HG03060 (cell line): ENCODE data around the gene AHDC1.
A peak's percentile ranks its signal among the peaks of the same experiment; 100 is the strongest.

ENCODE experiments used
- ATAC-seq: cut with Tn5 transposase; IDR thresholded peaks from one replicate; pipeline ENCODE4 v1.9.1; 2021; ENCODE audit warnings: low read depth, moderate number of reproducible peaks; ENCODE audit not compliant: unreplicated experiment

The AHDC1 gene

DNA sequence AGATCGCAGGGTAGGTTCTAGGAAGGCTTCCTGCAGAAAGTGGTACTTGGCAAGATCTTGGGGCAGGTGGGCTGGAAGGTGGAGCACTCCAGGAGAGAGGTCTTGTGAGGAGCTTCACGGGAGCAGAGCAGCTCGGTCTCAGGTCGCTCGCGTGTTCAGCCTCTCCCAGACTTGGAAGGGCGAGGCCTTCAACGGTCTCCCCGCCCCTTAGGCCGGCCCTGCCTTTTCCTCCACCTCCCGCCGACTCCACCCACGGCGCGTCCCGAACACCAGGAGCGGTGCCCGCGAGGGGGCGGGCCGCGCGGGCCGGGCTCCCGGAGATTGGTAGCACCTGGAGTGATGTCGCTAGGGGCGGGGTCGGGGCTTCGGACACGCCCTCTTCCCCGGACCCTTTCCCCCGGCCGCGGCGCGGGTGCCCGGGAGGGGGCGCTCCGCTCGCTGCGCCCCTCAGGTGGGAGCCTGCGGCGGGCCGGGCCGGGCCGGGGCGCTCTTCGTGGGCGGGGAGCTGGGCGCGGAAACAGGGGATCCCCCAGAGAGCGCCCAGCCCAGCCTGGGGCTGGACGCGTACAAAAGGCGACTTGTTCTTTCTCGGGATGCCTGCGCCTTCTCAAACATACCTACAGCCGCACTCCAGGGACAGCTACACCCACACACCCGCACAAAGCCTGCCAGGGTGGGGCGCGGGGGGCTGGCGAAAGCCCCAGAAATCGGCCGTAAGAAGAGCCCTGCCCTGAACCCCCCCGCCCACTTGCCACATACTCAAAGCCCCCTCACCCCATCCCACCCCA, 35.5 kb downstream of the AHDC1 start:
- ATAC-seq = peak; percentile 41

DNA sequence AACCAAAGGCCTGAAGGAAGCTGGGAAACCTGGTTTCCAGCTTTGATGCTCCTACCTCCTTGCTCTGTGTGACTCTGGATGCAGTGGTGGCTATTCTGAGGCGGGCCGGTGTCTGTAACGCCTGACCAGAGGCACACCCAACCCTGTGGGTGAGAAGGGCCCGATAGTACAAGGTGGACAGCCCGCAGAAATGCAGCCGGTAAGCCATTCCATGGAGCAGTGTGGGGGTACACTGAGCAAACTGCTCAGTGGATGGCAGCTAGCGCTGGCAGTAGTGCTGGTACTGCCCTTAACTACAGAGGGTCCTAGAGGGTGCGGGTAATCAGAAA, 36.0 kb downstream of the AHDC1 start:
- ATAC-seq = no peak

DNA sequence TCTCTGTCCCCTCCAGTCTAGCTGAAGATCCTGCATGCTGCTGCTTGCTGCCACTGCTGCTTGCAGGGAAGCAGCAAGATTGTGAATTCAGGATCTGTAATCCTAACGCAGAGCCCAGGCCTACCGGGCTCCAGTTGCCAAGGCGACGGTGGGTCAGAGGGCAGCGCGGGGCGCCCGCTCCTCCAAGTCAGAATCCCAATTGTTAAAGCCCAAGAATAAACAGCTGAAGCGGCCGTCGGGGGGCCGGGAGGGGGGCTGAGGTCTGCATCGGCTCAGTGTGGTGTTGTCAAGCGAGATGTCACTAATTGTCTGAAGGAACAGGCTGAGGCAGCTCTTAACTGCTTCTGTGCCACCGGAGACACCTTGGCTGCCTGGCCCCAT, 36.8 kb downstream of the AHDC1 start:
- no peak for ATAC-seq

DNA sequence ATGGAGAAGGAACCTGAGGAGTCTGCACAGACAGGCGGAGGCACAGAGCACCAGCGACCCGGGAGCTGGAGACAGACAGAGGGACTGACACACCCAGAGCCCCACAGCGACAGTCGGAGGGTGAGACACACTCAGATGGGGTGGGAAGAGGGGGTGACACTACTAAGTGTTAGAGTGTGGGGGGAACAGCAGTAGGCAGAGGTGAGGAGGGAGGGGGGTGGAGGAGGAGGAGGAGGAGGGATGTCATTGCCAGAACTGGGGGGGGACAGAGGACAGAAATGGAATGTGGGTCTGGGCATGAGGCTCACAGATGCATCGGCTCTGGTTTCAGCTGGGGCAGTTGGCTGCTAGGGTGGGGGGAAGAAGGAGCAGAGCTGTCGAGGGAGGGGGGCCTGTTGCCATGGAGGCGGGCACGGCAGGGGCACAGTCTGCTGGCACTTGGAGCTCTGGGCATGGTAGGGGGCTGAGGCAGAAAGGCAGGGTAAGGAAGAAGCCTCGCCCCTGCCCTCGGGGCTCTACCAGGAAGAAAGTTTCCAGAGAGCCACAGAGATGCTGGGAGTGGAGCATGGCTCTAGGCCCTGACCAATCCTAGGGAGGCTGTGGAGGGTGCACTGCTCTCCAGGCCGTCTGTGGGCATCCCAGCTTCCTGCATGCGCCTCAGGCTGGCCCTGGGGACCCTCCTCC, 37.3 kb downstream of the AHDC1 start:
- no peak for ATAC-seq

DNA sequence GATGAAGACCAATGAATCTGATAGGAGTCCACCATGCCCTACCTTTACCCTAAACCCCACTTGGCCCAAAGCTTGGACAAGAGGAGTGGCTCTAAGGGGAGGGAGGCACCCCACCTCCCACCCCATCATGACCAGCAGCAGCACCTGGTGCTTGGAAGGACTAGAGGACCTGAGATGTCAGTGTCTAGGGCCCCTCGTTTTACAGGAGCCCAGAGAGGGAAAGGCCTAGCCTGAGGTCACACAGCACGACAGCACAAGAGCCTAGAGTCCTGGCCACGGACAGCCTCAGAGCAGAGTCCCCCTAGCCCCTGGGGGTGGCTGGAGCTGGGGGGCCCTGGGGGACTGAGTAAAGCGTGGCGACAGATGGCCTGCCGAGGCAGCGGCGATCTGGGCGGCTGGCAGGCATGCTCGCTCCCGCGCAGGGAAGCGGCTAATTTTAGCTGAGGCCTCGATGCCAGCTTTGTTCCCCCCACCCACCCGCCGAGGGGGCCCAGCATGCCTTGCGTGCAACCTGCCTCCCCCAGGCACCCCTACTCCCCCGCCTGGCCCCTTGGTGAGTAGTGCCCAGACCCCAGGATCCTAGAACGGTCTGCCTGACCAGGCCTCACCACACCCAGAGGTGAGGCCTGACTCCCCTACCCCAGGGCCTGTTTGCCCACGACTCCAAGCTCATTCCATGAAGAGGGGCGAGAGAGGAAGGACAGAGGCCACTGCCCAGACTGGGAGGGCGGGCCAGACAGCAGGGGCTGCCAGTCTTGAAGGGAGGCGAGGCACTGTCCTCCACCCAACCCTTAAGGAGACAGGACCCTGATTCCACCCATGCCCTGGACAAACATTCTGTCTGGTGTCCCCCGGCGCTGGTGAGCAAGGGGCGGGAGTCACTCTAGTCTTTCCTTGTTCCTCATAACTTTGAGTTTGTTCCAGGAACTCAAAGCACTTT, 39.0 kb downstream of the AHDC1 start:
- no peak for ATAC-seq

- no peak for ATAC-seq
Measured at GRCh38 chr1:27563591-27564471, 40.1 kb downstream of the AHDC1 start.

GRCh38 chr1:27563341-27563590, 40.7 kb downstream of the AHDC1 start:
- no peak for ATAC-seq

DNA sequence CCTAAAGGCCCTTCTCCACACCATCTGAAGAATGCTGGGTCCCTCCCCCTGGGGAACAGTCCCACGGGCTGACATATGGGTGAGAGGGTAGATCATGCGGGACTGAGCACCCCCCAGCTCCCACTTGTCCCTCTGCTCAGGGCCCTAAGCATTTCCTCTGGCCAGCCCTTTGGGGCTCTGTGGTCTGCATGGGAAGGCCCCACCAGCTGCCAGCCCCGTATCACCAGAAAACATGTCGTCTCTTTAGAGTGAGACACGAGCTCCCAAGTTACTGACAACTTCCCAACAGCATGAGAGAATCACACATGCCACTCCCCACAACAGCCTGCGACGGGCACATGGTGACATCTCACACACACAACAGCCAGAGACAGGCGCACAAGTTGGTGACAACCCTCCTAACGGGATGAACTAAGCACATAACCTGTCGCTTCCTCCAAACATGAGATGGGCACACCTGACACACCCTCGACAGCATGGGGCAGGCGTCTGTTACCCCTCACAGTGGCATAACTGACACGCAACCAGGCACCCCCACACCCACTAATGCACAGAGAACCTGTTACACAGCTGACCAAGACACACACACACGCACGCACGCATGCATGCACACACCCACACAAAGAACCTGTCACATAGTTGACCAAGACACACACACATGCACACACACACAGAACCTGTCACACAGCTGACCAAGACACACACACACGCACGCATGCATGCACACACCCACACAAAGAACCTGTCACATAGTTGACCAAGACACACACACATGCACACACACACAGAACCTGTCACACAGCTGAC, 41.2 kb downstream of the AHDC1 start:
- no peak for ATAC-seq

DNA sequence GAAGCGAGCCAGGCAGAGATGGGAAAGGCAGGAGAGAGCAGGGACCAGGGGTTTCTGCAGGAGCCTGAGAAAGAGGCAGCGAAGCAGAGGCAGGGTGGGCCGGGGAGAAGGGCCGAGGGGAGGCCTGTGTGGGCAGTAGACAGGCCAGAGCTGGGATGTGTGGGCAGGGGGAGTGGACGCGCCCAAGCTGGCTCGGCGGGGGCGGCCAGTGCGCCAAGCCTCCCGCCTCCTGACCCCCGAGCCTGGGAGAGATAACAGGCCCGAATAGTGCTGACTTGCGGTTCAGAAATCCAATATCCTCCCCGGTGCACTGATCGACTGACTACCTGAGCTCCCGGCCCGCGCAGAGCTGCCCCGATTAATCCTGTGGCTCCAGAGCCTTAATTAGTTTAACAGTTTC, 41.9 kb downstream of the AHDC1 start:
- ATAC-seq = no peak

GRCh38 chr1:27561124-27561899, 42.6 kb downstream of the AHDC1 start:
- ATAC-seq = no peak

- no peak for ATAC-seq
Measured at GRCh38 chr1:27560268-27561123, 43.4 kb downstream of the AHDC1 start.

- no peak for ATAC-seq
Measured at GRCh38 chr1:27559466-27560030, 44.4 kb downstream of the AHDC1 start.

- ATAC-seq = no peak
Measured at GRCh38 chr1:27557596-27558340, 46.2 kb downstream of the AHDC1 start.

DNA sequence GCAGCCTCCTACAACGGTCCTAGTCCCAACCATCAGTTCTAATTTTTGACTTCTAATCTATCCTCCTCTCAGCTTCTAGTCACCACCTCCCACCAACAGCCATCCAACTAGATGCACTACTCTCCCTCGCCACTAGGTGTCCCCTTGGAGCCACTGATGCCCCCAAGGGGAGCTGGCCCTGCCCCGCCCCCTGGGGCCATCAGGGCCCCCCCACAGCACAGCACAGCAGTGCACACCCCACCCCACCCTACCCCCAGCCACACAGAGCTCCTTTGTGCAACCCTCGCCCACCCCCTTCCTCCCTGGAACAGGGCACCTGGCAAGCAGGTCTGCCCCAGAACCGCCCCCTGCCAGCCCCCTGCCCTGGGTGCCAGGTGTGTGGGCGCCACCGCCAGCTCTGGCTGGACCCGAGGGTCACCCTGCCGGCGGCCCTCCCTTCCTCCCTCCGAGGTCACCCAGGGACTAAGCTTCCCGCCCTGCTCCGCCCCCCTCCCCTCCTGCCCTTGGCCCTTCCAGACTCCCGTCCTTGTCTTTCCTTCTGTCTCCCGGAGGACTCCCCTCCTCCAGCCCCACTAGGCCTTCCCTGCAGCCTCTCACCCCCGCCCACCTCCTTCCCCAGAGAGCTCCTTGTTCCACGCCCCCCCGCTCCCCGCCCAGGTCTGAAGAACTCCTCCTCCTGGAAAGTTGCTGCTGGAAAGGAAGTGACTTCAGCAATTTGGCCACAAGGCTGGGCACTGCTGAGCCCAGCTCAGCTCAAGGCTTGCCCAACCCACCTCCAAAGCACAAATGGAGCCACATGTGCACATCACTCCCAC, 47.0 kb downstream of the AHDC1 start:
- no peak for ATAC-seq

GRCh38 chr1:27556435-27556780, 47.5 kb downstream of the AHDC1 start:
- no peak for ATAC-seq

- ATAC-seq = no peak
Measured at GRCh38 chr1:27555700-27556424, 48.1 kb downstream of the AHDC1 start.
